Mammary epithelial cell (primary cell): Measurements from ENCODE around the gene ABCB8.

ENCODE experiments used
- CTCF ChIP-seq, 2 donors: IDR thresholded peaks in 1 of 2; conservative IDR thresholded peaks in 1 of 2; 2 replicates each; pipeline ENCODE4 v1.5.1; 2011 to 2012; ENCODE audit warnings: inconsistent platforms in 2 of 2, low read length in 2 of 2, mild to moderate bottlenecking in 2 of 2, control low read depth in 1 of 2, low read depth in 1 of 2; ENCODE audit not compliant: insufficient read depth in 1 of 2; ENCODE audit errors: extremely low read depth in 1 of 2
- EZH2 ChIP-seq: IDR thresholded peaks from 2 replicates; pipeline ENCODE4 v1.6.1; 2012; ENCODE audit warnings: low read length, inconsistent platforms, borderline replicate concordance

- TF ChIP-seq CTCF (conservative IDR thresholded peaks at IDR 0.05 in 1 of 2, IDR thresholded peaks at IDR 0.05 in 1 of 2; ENCODE audit: extremely low read depth in 1 of 2, insufficient read depth in 1 of 2, low read depth in 1 of 2, low read length in 2 of 2) (no peak), EZH2 (no peak)
Observed at GRCh38 chr7:151095123-151095797, 67.0 kb downstream of the ABCB8 start.
